Heart left ventricle (tissue), 13 donors: ENCODE results near the gene TBL1X.

Source experiments
- POLR2A ChIP-seq, 2 donors: fragments of 450-650 bp; IDR thresholded peaks; one replicate each; pipeline ENCODE4 v1.6.1; 2017; ENCODE audit warnings: antibody characterized with exemption in 2 of 2, mild to moderate bottlenecking in 2 of 2, moderate library complexity in 2 of 2
- TF ChIP-seq, protein P1 (sequence below), 12 donors: fragments of 200-600 bp; sonication (generic) in 4 of 12; IDR thresholded peaks; one replicate each; pipeline versions ENCODE4 v1.5.0 to v1.8.0; 2018 to 2022; ENCODE audit warnings: antibody characterized with exemption in 12 of 12, mild to moderate bottlenecking in 5 of 12
- donor health status: ischemic (EF 13 %, LVEDD 7.1; RV severe dilation, severe dysfunction).
- donor health status: DM: no; HTN: yes; CAD: no.
- donor health status: DM: no; HTN: no; CAD: no.
- donor health status: ischemic (EF 25% LVEDD 6.9; RV normal size, moderate dysfunction).
- donor health status: ischemic (EF 25% LVEDD 5.7; RV mildly dilated, moderate dysfunction).
- donor health status: ischemic (EF 35%, LVEDD 5.7; RV mildly dilated, moderate dysfunction).
- donor health status: nonischemic (EF 11% LVEDD 7.7; RV severe dilation, severe dysfunction).
- donor health status: DM: yes; HTN: yes; CAD: no.
- donor health status: PGD.
- donor health status: ischemic (EF 29% LVEDD 5.4; RV normal size, mild dysfunction).
- donor health status: nonischemic (EF 23%, LVEDD 6.1; RV moderate dilation, normal function).

DNA sequence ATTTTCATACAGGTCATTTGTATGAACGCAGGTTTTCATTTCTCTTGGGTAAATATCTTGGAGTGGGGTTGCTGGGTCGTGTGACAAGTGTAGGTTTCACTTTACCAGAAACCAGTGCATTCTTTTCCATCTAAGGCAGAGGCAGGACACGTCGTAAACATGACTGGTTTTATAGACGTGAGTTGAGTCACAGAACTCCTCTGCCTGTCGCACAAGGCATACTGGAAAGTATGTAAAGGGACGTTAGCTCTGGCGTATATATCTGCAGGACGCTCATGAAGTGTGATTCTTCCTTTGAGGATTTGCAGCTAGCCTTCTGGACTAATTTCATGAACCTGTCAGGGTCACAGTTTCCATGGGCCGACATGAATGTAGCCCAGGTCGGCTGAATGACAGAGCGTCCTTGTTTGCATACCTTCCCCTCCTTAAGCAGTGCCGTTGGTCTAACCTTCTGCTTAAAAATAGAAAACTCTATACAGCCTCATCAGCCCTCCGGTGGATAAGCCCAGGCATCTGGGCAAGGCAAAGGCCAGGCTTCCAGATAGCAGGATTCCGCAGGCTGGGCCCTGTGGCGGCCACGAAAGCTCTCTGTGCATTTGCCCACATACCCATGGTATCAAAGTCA, 194.8 kb downstream of the TBL1X start:
- TF ChIP-seq, protein P1, sequence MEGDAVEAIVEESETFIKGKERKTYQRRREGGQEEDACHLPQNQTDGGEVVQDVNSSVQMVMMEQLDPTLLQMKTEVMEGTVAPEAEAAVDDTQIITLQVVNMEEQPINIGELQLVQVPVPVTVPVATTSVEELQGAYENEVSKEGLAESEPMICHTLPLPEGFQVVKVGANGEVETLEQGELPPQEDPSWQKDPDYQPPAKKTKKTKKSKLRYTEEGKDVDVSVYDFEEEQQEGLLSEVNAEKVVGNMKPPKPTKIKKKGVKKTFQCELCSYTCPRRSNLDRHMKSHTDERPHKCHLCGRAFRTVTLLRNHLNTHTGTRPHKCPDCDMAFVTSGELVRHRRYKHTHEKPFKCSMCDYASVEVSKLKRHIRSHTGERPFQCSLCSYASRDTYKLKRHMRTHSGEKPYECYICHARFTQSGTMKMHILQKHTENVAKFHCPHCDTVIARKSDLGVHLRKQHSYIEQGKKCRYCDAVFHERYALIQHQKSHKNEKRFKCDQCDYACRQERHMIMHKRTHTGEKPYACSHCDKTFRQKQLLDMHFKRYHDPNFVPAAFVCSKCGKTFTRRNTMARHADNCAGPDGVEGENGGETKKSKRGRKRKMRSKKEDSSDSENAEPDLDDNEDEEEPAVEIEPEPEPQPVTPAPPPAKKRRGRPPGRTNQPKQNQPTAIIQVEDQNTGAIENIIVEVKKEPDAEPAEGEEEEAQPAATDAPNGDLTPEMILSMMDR (IDR thresholded peaks at IDR 0.05) = no peak
- TF ChIP-seq POLR2A (IDR thresholded peaks at IDR 0.05) = no peak
